IgD-negative memory B cell (primary cell): ENCODE measurements around the gene MYOM3. TPM values are rescaled to one million over a fixed set of nuclear protein-coding genes. Genes with fewer than 3 reads are reported as not detected.

Experiments
- H3K27ac Mint-ChIP-seq, 3 donors: one replicate each; pipeline ENCODE4 v1.8.0; 2020 to 2022; ENCODE audit warnings: mild to moderate bottlenecking in 3 of 3, mixed read lengths in 3 of 3, moderate library complexity in 1 of 3
- H3K27me3 Mint-ChIP-seq: one replicate; pipeline ENCODE4 v1.8.0; 2021; ENCODE audit warnings: mixed read lengths
- H3K36me3 Mint-ChIP-seq: one replicate; pipeline ENCODE4 v1.8.0; 2020; ENCODE audit warnings: mild to moderate bottlenecking, mixed read lengths
- H3K4me1 Mint-ChIP-seq, 3 donors: one replicate each; pipeline ENCODE4 v1.8.0; 2020 to 2022; ENCODE audit warnings: mixed read lengths in 3 of 3, mild to moderate bottlenecking in 1 of 3
- H3K4me3 Mint-ChIP-seq, 4 donors: one replicate each; pipeline ENCODE4 v1.8.0; 2020 to 2022; ENCODE audit warnings: mild to moderate bottlenecking in 4 of 4, mixed read lengths in 4 of 4, moderate library complexity in 3 of 4
- H3K9me3 Mint-ChIP-seq, 3 donors: one replicate each; pipeline ENCODE4 v1.8.0; 2020 to 2021; ENCODE audit warnings: mixed read lengths in 3 of 3, mild to moderate bottlenecking in 1 of 3
- polyA plus RNA-seq: library from polyadenylated mRNA; unstranded; fragments of 300-500 nt; fragmentation: Illumina TruSeq; gene quantifications from one replicate; pipeline ENCODE4 v1.2.3, GENCODE V29; 2021

MYOM3 gene
- polyA plus RNA-seq, 1 donor from 2014 or later: not detected

GRCh38 chr1:24089027-24089742 is 22.8 kb downstream of the MYOM3 start:
- H3K27me3 Mint-ChIP-seq: peaks cover 7% of the 10 kb centered on the region
- no peaks in the 10 kb centered on the region for H3K4me1 Mint-ChIP-seq
- no peak overlapping the region for H3K4me3 Mint-ChIP-seq
- no peak overlapping the region for H3K27ac Mint-ChIP-seq
- H3K9me3 Mint-ChIP-seq: no peaks in the 10 kb centered on the region
- no peaks in the 10 kb centered on the region for H3K36me3 Mint-ChIP-seq

GRCh38 chr1:24086466-24086865 is 25.5 kb downstream of the MYOM3 start:
- Mint-ChIP-seq H3K9me3 (no peaks in the 10 kb centered on the region), H3K4me3 (no peak overlapping the region), H3K27me3 (peaks cover 3% of the 10 kb centered on the region), H3K27ac (no peak overlapping the region), H3K36me3 (no peaks in the 10 kb centered on the region), H3K4me1 (no peaks in the 10 kb centered on the region)

- peaks cover 3% of the 10 kb centered on the region for H3K27me3 Mint-ChIP-seq
- H3K9me3 Mint-ChIP-seq: no peaks in the 10 kb centered on the region
- H3K4me1 Mint-ChIP-seq: no peaks in the 10 kb centered on the region
- no peak overlapping the region for H3K27ac Mint-ChIP-seq
- no peak overlapping the region for H3K4me3 Mint-ChIP-seq
- no peaks in the 10 kb centered on the region for H3K36me3 Mint-ChIP-seq
These were observed 26.4 kb downstream of the MYOM3 start for GRCh38 chr1:24085546-24085945.

DNA sequence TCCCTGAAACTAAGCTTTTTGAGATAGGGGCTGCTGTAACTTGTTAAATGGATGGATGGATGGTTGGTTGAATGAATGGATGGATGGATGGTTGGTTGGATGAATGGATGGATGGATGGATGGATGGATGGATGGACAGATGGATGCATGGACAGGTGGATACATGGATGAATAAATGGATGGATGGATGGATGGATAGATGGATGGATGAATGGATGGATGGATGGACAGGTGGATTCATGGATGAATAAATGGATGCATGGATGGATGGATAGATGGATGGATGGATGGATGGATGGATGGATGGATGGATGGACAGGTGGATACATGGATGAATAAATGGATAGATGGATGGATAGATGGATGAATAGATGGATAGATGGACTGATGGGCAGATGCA is 26.9 kb downstream of the MYOM3 start:
- Mint-ChIP-seq H3K27ac (no peak overlapping the region), H3K4me3 (no peak overlapping the region), H3K27me3 (peaks cover 3% of the 10 kb centered on the region), H3K36me3 (no peaks in the 10 kb centered on the region), H3K9me3 (no peaks in the 10 kb centered on the region), H3K4me1 (no peaks in the 10 kb centered on the region)

GRCh38 chr1:24084050-24084449 is 27.9 kb downstream of the MYOM3 start:
- Mint-ChIP-seq H3K4me1 (no peaks in the 10 kb centered on the region), H3K4me3 (no peak overlapping the region), H3K27ac (no peak overlapping the region), H3K9me3 (no peaks in the 10 kb centered on the region), H3K36me3 (no peaks in the 10 kb centered on the region), H3K27me3 (peaks cover 3% of the 10 kb centered on the region)

DNA sequence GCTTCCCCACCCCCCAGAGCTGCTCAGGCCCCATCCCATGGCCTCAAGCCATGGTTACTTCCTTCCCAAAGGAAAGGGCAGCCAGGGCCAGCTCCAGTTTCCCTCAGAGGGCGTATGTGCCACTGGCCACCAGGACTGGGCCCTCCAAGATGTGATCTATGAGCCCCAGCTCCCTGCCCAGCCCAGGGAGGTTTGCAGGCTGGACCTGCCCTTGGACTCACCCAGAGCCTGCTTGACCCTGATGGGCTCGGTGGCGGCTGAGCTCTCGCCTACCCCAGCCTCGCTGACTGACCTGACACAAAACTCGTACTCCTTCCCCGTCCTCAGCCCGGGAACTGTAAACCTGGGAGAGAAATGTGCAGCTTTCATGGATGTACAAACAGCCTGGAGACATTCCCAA is 29.6 kb downstream of the MYOM3 start:
- Mint-ChIP-seq H3K4me3 (no peak overlapping the region), H3K9me3 (no peaks in the 10 kb centered on the region)

GRCh38 chr1:24081190-24081589 is 30.7 kb downstream of the MYOM3 start:
- Mint-ChIP-seq H3K36me3 (no peaks in the 10 kb centered on the region), H3K27me3 (peaks cover 3% of the 10 kb centered on the region), H3K27ac (no peak overlapping the region), H3K4me3 (no peak overlapping the region), H3K4me1 (no peaks in the 10 kb centered on the region), H3K9me3 (no peaks in the 10 kb centered on the region)

More for the DNA sequence above, 29.6 kb downstream of the MYOM3 start:
- Mint-ChIP-seq H3K36me3 (no peaks in the 10 kb centered on the region), H3K4me1 (no peaks in the 10 kb centered on the region), H3K27me3 (peaks cover 3% of the 10 kb centered on the region), H3K27ac (no peak overlapping the region)

- Mint-ChIP-seq H3K27ac (no peak overlapping the region), H3K36me3 (no peaks in the 10 kb centered on the region), H3K4me3 (no peak overlapping the region), H3K9me3 (no peaks in the 10 kb centered on the region), H3K27me3 (no peaks in the 10 kb centered on the region), H3K4me1 (no peaks in the 10 kb centered on the region)
These were observed 31.8 kb downstream of the MYOM3 start for GRCh38 chr1:24080131-24080530.

- no peaks in the 10 kb centered on the region for H3K9me3 Mint-ChIP-seq
- no peaks in the 10 kb centered on the region for H3K27me3 Mint-ChIP-seq
- H3K4me3 Mint-ChIP-seq: no peak overlapping the region
- H3K36me3 Mint-ChIP-seq: no peaks in the 10 kb centered on the region
- no peaks in the 10 kb centered on the region for H3K4me1 Mint-ChIP-seq
- H3K27ac Mint-ChIP-seq: no peak overlapping the region
These were observed 34.5 kb downstream of the MYOM3 start for GRCh38 chr1:24077278-24077978.

DNA sequence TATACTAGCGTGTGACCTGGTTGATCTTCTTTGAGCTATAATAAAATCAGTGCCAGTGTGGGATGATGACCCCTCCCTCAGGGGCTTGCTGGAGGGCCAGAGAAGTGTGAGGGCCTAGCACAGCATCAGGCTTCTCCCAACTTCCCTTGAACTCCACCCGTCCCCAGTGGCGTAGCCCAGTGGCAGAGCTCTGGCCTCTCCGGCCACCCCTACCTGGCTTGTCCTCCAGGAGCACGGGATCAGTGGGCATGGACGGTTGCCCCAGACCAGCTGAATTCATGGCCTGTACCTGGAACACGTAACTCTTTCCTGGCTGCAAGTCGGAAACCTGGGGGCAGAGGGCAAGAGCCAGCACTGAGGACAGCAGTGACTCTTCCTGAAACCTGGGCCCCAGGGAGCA is 36.0 kb downstream of the MYOM3 start:
- no peak overlapping the region for H3K27ac Mint-ChIP-seq
- H3K4me1 Mint-ChIP-seq: peaks cover 0 to 2% (median under 1%) of the 10 kb centered on the region in 3 donors
- H3K27me3 Mint-ChIP-seq: peaks cover under 1% of the 10 kb centered on the region
- no peaks in the 10 kb centered on the region for H3K9me3 Mint-ChIP-seq
- H3K36me3 Mint-ChIP-seq: no peaks in the 10 kb centered on the region
- H3K4me3 Mint-ChIP-seq: no peak overlapping the region

DNA sequence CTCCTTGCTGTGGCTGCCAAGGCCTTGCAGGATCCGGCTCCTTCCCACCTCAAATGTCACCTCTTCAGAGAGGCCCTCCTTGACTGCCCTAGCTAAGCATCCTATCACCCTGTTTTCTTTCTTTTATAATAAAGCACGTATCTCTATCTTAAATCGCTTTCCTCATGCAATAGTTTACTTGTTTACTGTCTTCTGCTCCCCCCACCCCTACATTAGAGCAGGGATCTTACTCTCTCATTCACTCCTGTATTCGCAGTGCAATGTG is 36.4 kb downstream of the MYOM3 start:
- Mint-ChIP-seq H3K4me1 (peaks cover 0 to 5% (median 4%) of the 10 kb centered on the region in 3 donors), H3K27me3 (peaks cover 4% of the 10 kb centered on the region), H3K27ac (no peak overlapping the region), H3K36me3 (no peaks in the 10 kb centered on the region), H3K9me3 (no peaks in the 10 kb centered on the region), H3K4me3 (no peak overlapping the region)

- Mint-ChIP-seq H3K36me3 (no peaks in the 10 kb centered on the region), H3K4me3 (no peak overlapping the region), H3K9me3 (no peaks in the 10 kb centered on the region), H3K27me3 (peaks cover 4% of the 10 kb centered on the region), H3K27ac (no peak overlapping the region), H3K4me1 (peaks cover 0 to 5% (median 4%) of the 10 kb centered on the region in 3 donors)
These were observed 36.9 kb downstream of the MYOM3 start for GRCh38 chr1:24074817-24075589.

DNA sequence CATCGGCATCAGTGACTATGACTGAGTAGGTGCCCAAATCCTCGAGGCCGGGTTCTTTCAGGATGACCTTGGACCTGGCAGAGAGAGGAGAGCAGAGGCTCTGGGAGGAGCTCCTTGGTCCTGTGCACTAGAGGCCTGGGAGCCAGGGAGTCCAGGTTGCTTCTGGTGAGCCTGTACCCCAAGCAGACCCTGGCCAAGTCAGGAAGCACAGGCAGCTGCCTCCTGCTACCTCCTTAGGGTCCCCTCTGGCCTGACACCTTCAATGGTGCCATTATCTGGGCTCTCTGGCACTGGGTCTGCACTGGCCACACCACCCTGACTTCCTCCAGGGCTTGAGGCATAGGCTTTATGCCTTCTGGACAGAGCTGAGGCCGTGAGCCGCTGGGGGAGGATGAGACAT is 37.7 kb downstream of the MYOM3 start:
- Mint-ChIP-seq H3K4me3 (no peak overlapping the region), H3K27ac (no peak overlapping the region), H3K9me3 (no peaks in the 10 kb centered on the region), H3K4me1 (peaks cover 0 to 5% (median 4%) of the 10 kb centered on the region in 3 donors), H3K36me3 (no peaks in the 10 kb centered on the region), H3K27me3 (peaks cover 4% of the 10 kb centered on the region)

DNA sequence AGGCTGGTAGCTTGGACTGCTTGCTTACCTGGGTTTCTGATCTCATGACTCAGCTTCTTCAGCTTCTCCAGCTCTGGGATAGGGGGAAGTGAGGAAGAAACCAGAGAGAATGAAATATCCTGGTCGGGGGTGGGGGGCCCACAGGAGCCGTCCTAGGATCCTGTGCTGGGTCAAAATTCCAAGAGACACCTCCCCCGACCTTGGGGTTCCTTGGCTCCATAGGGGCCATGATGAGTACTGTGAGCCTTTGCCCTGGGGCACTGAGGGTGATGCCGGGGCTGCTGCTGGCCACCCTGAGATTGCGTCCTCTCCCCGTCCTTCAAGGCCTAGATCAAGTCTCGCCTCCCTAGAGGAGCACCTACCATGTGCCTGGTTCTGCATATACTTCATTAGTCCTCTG is 40.0 kb downstream of the MYOM3 start:
- no peaks in the 10 kb centered on the region for H3K9me3 Mint-ChIP-seq
- H3K27ac Mint-ChIP-seq: no peak overlapping the region
- H3K27me3 Mint-ChIP-seq: peaks cover 11% of the 10 kb centered on the region
- H3K36me3 Mint-ChIP-seq: no peaks in the 10 kb centered on the region
- no peak overlapping the region for H3K4me3 Mint-ChIP-seq
- H3K4me1 Mint-ChIP-seq: peaks cover 0 to 5% (median 4%) of the 10 kb centered on the region in 3 donors

DNA sequence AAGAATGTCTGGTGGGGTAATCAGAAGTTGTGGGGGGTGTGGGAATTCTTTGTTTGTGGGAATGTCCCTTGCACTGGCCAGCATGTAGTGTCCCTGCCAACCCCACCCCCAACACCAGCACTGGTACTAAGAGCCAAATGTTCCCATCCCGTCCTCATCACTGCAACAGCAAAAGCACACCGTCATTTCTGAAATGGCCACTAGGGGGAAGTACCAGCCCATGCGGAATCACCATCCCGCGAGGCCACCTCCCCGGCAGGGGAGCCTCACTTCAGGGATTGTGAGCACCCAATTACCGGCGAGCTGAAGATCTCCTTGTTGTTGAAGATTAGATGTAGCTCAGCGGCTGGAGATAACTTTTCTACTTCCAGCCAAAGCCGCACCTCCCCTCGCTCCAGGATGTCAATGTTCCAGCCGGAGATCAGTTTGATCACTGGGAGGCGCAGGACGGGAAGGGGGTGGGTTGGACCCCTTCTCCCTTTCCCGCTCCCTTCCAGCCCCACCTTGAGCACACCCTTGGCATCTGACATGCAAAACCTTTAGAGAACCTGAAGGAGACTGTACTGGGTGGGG is 41.0 kb downstream of the MYOM3 start:
- H3K4me1 Mint-ChIP-seq: peaks cover 0 to 5% (median 4%) of the 10 kb centered on the region in 3 donors
- H3K27me3 Mint-ChIP-seq: peaks cover 13% of the 10 kb centered on the region
- no peak overlapping the region for H3K27ac Mint-ChIP-seq
- no peaks in the 10 kb centered on the region for H3K36me3 Mint-ChIP-seq
- H3K9me3 Mint-ChIP-seq: no peaks in the 10 kb centered on the region
- no peak overlapping the region for H3K4me3 Mint-ChIP-seq
